Astrocyte of the cerebellum (primary cell): ENCODE measurements around the gene DET1.
"Not testable (repeated sequence)": the region's sequence is repeated elsewhere in the genome, so short reads cannot be mapped to it uniquely, and the experiment has no call there.

ENCODE experiments used
- DNase-seq: peaks from one replicate; pipeline ENCODE4 v3.0.0-alpha.2; 2011; ENCODE audit warnings: low read depth
- H3K4me3 ChIP-seq: 2 replicates; pipeline ENCODE4 v1.5.1; 2011; ENCODE audit warnings: mild to moderate bottlenecking, low read depth, low read length, moderate library complexity
- in situ Hi-C: cut with HindIII; loops from 2 replicates; pipeline ENCODE4 v1.10.0; 2017; ENCODE audit warnings: low sequenced_read_pairs
- TF ChIP-seq, protein P1 (sequence below): IDR thresholded peaks from 2 replicates; pipeline ENCODE4 v1.5.1; 2012; ENCODE audit warnings: low read length, low read depth, moderate library complexity, mild to moderate bottlenecking; ENCODE audit errors: missing control alignments

Gene DET1

DNA sequence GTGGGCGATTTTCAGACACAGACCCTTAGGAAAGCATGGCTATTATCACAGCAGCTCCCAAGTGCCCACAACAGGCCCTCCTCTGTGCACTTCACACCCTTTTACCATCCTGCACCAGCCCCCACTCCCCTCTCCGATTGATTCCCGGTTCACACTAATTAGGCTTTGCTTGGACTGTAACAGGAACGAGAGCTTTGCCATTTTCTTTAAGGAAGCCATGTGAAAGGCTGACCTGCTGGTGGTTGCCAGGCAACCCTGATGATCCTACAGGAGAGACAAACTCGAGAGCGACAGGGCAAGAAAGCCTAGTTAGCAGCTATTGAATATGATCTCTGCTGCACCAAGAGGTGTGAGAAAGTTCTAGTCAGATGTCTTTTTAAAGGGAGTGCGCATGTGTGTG, 28.2 kb upstream of the DET1 start:
- no peak for DNase-seq
- in situ Hi-C loops: loop anchor here (5.0 kb wide), 1 partner anchor 67 kb away; no protein-coding TSS in a partner anchor
- TF ChIP-seq, protein P1, sequence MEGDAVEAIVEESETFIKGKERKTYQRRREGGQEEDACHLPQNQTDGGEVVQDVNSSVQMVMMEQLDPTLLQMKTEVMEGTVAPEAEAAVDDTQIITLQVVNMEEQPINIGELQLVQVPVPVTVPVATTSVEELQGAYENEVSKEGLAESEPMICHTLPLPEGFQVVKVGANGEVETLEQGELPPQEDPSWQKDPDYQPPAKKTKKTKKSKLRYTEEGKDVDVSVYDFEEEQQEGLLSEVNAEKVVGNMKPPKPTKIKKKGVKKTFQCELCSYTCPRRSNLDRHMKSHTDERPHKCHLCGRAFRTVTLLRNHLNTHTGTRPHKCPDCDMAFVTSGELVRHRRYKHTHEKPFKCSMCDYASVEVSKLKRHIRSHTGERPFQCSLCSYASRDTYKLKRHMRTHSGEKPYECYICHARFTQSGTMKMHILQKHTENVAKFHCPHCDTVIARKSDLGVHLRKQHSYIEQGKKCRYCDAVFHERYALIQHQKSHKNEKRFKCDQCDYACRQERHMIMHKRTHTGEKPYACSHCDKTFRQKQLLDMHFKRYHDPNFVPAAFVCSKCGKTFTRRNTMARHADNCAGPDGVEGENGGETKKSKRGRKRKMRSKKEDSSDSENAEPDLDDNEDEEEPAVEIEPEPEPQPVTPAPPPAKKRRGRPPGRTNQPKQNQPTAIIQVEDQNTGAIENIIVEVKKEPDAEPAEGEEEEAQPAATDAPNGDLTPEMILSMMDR: no peak

DNA sequence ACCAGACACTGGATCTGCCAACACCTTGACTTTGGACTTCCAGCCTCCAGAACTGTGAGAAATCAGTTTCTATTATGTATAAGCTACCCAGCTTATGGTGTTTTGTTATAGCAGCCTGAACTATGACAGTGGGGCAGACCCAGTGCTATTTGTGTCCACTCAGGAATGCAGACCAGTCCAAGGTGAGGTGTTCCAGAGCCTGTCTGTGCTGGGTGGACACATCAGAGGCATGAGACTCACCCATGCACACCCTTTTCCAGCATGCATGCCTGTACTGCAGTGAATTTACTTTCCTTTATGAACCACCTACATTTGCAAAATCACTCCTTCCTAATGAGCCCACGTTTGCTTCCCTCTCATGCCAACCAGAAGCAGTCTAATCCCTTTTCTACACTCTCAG, 27.6 kb upstream of the DET1 start:
- in situ Hi-C loops: loop anchor here (5.0 kb wide), 1 partner anchor 67 kb away; no protein-coding TSS in a partner anchor
- DNase-seq: no peak
- no peak overlapping the region for H3K4me3 ChIP-seq
- TF ChIP-seq, protein P1: no peak

More for the DNA sequence above, 28.2 kb upstream of the DET1 start:
- H3K4me3 ChIP-seq: no peak overlapping the region

DNA sequence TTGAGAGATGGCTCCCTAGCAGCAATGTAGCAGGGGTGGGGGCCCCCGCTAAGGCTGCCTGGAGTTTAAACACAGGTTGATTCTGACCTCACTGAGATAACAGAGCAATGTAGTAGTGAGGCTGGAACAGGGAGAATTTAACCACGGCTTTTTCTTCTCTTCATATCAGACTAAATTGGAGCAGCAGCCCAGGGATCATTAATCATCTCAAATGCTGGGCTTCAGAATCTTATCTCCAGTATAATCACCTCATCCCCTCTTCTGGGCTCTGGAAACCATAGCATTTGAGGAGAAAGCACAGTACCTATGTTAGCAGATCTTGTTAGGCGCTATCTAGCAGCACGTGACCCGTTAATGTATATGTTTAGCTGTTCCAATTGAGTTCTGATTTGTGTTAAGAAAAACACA, 25.4 kb upstream of the DET1 start:
- H3K4me3 ChIP-seq: no peak overlapping the region
- TF ChIP-seq, protein P1: no peak
- in situ Hi-C loops: loop anchor here (5.0 kb wide), 1 partner anchor 65 kb away; no protein-coding TSS in a partner anchor
- DNase-seq: no peak

DNA sequence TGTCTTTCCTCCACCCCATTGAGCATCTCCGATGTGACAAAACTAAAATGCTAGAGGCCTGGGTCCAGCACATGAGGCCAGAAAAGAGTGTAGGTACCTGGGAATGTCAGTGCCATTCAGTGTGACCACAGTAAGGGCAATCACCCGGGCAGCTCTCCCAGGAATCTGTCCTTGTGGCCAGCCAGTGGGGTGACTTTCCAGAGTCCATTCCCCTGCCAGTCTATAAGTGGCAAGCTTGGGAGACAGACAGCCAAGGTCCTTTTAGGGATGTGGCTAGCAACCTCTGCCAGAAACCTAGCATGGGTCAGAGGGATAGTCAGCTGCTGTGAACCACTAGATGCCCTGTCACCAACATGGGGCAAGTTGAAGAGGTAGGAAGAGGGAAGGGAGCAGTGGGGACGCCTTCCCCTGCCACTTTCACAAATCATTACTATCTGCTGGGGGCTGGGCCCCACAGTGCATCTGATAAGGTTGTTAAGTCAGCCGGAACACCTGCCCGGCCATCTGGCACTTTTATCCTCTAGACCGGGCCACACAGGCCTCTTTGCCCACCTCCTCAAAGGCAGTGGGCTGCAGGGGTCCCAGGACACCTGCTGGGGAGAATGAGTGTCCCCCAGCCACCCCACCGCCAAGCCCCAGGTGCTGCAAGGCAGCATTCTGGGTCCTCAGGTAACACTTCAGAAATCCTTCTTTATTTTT, 24.8 kb upstream of the DET1 start:
- no peak for DNase-seq
- TF ChIP-seq, protein P1: no peak
- no peak overlapping the region for H3K4me3 ChIP-seq
- in situ Hi-C loops: loop anchor here (5.0 kb wide), 1 partner anchor 64 kb away; no protein-coding TSS in a partner anchor

DNA sequence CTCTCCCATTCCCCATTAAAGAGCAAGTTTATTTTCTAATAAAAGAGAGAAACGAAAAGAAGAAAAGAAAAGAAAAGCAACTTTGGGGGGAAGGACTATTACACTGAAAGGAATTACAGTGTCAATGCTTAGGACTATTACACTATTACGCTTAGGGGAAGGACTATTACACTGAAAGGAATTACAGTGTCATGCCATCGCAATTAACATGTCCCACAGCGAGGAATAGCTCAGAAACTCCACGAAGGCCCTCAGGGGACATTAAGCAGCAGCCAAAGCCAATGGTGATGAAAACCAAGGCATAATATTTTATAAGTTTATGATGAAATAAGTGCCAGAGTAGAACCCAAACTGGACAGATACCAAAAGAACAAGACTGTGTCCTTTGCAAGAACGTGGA, 22.1 kb upstream of the DET1 start:
- in situ Hi-C loops: no loop called here
- TF ChIP-seq, protein P1: no peak
- no peak for DNase-seq
- H3K4me3 ChIP-seq: no peak overlapping the region

DNA sequence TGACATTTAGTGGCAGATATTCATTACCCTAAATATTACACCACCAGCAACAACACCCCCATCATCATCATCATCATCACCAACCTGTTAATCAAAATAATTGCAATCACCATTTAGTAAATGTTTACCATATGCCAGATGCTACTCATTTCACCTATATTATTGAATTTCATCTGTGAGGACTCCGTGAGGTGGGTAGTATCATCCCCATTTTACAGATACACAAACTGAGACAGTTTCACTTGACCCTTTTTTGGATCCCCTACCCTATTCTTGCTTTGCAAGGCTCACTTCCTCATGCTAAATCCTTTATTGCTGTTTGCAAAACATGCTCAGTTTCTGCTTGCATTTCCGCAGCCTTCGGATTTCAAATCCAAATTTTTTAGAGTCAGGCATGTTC, 18.3 kb upstream of the DET1 start:
- in situ Hi-C loops: no loop called here
- TF ChIP-seq, protein P1: no peak
- DNase-seq: no peak
- H3K4me3 ChIP-seq: no peak overlapping the region

DNA sequence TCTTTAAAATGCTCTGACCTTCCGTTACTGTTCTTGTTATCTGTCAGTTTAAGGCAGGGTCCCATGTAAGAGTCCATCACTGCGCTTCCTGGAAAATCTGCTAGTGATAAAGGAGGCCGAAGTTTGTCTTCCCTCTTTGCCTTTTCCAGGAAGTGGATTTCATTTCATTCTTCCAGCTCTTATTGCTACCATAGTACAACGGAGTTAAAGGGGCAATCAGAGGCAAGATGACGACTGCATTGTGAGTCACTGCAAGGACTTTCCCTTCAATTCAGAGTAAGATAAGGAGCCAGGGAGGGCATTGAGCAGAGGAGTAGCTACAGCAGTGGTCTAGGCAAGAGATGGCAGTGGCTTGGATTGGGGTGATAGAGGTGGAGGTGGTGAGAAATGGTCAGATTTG, 17.2 kb upstream of the DET1 start:
- no peak for DNase-seq
- H3K4me3 ChIP-seq: no peak overlapping the region
- TF ChIP-seq, protein P1: no peak
- in situ Hi-C loops: no loop called here

DNA sequence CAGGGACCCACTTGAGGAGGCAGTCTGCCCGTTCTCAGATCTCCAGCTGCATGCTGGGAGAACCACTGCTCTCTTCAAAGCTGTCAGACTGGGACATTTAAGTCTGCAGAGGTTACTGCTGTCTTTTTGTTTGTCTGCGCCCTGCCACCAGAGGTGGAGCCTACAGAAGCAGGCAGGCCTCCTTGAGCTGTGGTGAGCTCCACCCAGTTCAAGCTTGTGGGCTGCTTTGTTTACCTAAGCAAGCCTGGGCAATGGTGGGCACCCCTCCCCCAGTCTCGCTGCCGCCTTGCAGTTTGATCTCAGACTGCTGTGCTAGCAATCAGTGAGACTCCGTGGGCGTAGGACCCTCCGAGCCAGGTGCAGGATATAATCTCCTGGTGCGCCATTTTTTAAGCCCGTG, 13.1 kb upstream of the DET1 start:
- H3K4me3 ChIP-seq, in situ Hi-C loops, DNase-seq: not testable (repeated sequence)

DNA sequence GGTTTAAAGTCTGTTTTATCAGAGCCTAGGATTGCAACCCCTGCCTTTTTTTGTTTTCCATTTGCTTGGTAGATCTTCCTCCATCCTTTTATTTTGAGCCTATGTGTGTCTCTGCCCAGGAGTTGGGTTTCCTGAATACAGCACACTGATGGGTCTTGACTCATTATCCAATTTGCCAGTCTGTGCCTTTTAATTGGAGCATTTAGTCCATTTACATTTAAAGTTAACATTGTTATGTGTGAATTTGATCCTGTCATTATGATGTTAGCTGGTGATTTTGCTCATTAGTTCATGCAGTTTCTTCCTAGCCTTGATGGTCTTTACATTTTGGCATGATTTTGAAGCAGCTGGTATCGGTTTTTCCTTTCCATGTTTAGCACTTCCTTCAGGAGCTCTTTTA, 11.5 kb upstream of the DET1 start:
- H3K4me3 ChIP-seq, in situ Hi-C loops, DNase-seq: not testable (repeated sequence)

DNA sequence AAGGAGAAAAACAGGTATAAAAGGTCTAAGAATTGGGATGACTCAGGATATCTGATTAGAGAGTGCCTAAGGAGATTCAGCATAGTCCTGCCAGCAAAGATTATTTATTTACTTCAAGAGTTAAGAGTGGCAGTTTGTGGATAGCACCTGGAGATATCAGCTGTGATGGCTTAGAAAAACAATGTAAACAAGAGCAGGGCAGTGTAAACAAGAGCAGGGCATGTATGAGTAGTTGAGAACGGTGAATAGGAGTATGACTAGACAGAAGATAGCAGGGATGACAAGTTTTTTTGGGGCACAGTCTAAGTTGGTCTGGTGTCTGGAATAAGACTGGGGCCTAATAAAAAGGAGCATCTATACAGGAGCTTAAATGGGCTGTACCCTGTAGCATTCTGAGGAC, 1.5 kb upstream of the DET1 start:
- DNase-seq, in situ Hi-C loops, H3K4me3 ChIP-seq: not testable (repeated sequence)
